ENCODE results near the gene ZRANB1. TPM values are rescaled to one million over a fixed set of nuclear protein-coding genes. Genes with fewer than 3 reads are reported as not detected.

Gene ZRANB1
- total and polyA plus RNA-seq, 2 of the 4 experiments (the other 2 are of a cell fraction), result 11.2 to 24.7 TPM

GRCh38 chr10:124923684-124924083, 18.2 kb upstream of the ZRANB1 start:
- no peaks in the 10 kb centered on the region for H3K27me3 ChIP-seq (ENCODE audit: control insufficient read depth, insufficient read depth, low read length)
- H2AFZ ChIP-seq (replicated peaks; ENCODE audit: low read length, poor library complexity), result no peak overlapping the region
- H4K8ac ChIP-seq (ENCODE audit: low read depth in 2 of 2, low read length in 2 of 2), result peak overlapping the region in 1 of 2 experiments; percentile 70; a peak in 1 of 4 replicates
- H3K9me3 ChIP-seq (ENCODE audit: control insufficient read depth, insufficient read depth, low read length), result no peaks in the 10 kb centered on the region
- dilution Hi-C loops (cut with HindIII; ENCODE audit: low sequenced_read_pairs, unreplicated experiment) (no loop called here), intact Hi-C loops (cut with micrococcal nuclease) (no loop called here), in situ Hi-C loops (cut with MboI; ENCODE audit: low sequenced_read_pairs) (no loop called here)
- H2AK5ac ChIP-seq (ENCODE audit: low read depth, low read length), result no peak overlapping the region
- no peak overlapping the region for H4K5ac ChIP-seq (ENCODE audit: low read depth, low read length)
- no peak overlapping the region for H2AK9ac ChIP-seq (replicated peaks; ENCODE audit: low read depth, low read length, poor library complexity)
- H3K14ac ChIP-seq (replicated peaks; ENCODE audit: low read depth, low read length), result no peak overlapping the region
- peaks cover 7% of the 10 kb centered on the region; the same call in 1 of the 2 replicates for H3K4me1 ChIP-seq (ENCODE audit: control insufficient read depth, insufficient read depth, low read length)
- ATAC-seq (ENCODE audit: low read depth) (no peak), DNase-seq (no peak)
- no peak overlapping the region for H4K91ac ChIP-seq (ENCODE audit: insufficient read depth, low read depth, low read length)
- WGBS, 2 experiments (ENCODE audit: extremely low coverage in 2 of 2, insufficient read length in 1 of 2), result no CpG with 5 or more reads among the region's 5 CpGs
- no peak overlapping the region; the same call in 2 of the 3 replicates for H2BK15ac ChIP-seq (ENCODE audit: low read depth, low read length)
- peak overlapping the region; percentile 55 for H3K27ac ChIP-seq (ENCODE audit: insufficient read depth, low read length)
- no peak overlapping the region for H3K56ac ChIP-seq (ENCODE audit: extremely low read depth, insufficient read depth, low read length)
- peaks cover 6 to 56% of the 10 kb centered on the region in 2 experiments; a peak in 3 of 4 replicates for H3K79me1 ChIP-seq (ENCODE audit: low read depth in 1 of 2, low read length in 2 of 2)
- H2BK120ac ChIP-seq (ENCODE audit: low read depth, low read length), result peak overlapping the region; percentile 22; the same call in 1 of the 2 replicates
- no peak overlapping the region for H3K23ac ChIP-seq (ENCODE audit: low read depth, low read length)
- H3K4me2 ChIP-seq (ENCODE audit: low read depth, low read length), result no peak overlapping the region
- TF ChIP-seq RCOR1 (IDR thresholded peaks at IDR 0.05; ENCODE audit: insufficient replicate concordance, low read length) (no peak), CHD1 (IDR thresholded peaks at IDR 0.05; ENCODE audit: low read depth, low read length) (no peak), FOS (IDR thresholded peaks at IDR 0.05; ENCODE audit: low read depth, low read length) (no peak), USF2 (IDR thresholded peaks at IDR 0.05; ENCODE audit: low read depth, low read length) (no peak), POLR2A (IDR thresholded peaks at IDR 0.05; ENCODE audit: low read depth, low read length) (no peak), CTCF (conservative IDR thresholded peaks at IDR 0.05; ENCODE audit: low read depth, low read length) (no peak), BHLHE40 (IDR thresholded peaks at IDR 0.05; ENCODE audit: low read depth, low read length) (no peak), RAD21 (IDR thresholded peaks at IDR 0.05; ENCODE audit: low read length) (no peak), MAFK (IDR thresholded peaks at IDR 0.05; ENCODE audit: low read depth, low read length) (no peak)
- no TSS peak for BruUV-seq (replicated peaks)
- peaks cover 11% of the 10 kb centered on the region for H3K36me3 ChIP-seq (ENCODE audit: control insufficient read depth, insufficient read depth, low read length)
- no peak overlapping the region for H3K9ac ChIP-seq (ENCODE audit: low read depth, low read length)
- CTCF ChIA-PET, result no interaction called here
- H3K18ac ChIP-seq (ENCODE audit: low read depth, low read length), result peak overlapping the region; percentile 59; the same call in 1 of the 2 replicates
- no peak overlapping the region for H2BK20ac ChIP-seq (ENCODE audit: low read depth, low read length)
- H3K9me1 ChIP-seq (ENCODE audit: insufficient read depth, low read length), result peaks cover 13% of the 10 kb centered on the region
- POLR2A ChIA-PET (ENCODE audit: unreplicated experiment), result no interaction called here
- H4K20me1 ChIP-seq (ENCODE audit: insufficient read depth, low read length), result peaks cover 90% of the 10 kb centered on the region
- H3K4ac ChIP-seq (ENCODE audit: low read depth, low read length), result peak overlapping the region; percentile 24; the same call in 1 of the 2 replicates
- H2BK5ac ChIP-seq (ENCODE audit: low read depth, low read length, poor library complexity, severe bottlenecking), result peak overlapping the region; percentile 71
- no peak overlapping the region for H3K4me3 ChIP-seq (ENCODE audit: insufficient read depth, low read depth, low read length)

Data from IMR-90 (cell line).